HG02973 (cell line): ENCODE results near the gene SLC9A3.
A peak's percentile ranks its signal among the peaks of the same experiment; 100 is the strongest.

Experiments used
- ATAC-seq: cut with Tn5 transposase; IDR thresholded peaks from one replicate; pipeline ENCODE4 v1.9.1; 2021; ENCODE audit warnings: moderate library complexity; ENCODE audit not compliant: unreplicated experiment

Gene SLC9A3

GRCh38 chr5:448061-448765 is 76.0 kb downstream of the SLC9A3 start:
- ATAC-seq = no peak

- no peak for ATAC-seq
Observed at GRCh38 chr5:447501-447900, 76.7 kb downstream of the SLC9A3 start.

GRCh38 chr5:446883-447263 is 77.4 kb downstream of the SLC9A3 start:
- ATAC-seq = no peak

DNA sequence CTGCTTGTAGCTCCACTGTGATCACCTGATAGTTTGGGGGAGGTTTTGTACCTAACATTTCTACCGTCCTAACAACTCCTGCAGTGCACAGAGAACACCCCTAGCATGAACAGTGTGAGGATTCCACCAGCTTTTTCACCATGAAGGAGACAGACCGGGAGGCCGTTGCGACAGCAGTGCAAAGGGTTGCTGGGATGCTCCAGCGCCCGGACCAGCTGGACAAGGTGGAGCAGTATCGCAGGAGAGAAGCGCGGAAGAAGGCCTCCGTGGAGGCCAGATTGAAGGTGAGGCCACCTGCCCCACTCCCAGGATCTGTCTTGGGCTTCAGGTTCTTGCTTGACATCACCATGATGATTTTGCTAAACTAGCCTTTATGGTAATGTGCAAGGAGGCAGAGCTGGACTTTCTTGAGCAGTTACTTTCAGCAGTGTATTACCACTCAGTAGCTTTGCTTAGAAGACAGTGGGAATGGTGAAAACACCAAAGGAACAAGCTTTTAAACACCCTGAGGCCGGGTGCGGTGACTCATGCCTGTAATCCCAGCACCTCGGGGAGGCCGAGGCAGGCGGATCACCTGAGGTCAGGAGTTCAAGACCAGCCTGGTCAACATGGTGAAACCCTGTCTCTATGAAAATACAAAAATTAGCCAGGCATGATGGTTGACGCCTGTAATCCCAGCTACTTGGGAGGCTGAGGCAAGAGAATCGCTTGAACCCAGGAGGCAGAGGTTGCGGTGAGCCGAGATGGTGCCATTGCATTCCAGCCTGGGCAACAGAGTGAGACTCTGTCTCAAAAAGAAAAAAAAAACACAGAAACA is 78.0 kb downstream of the SLC9A3 start:
- ATAC-seq = no peak

GRCh38 chr5:445591-445990 is 78.7 kb downstream of the SLC9A3 start:
- no peak for ATAC-seq

- ATAC-seq = no peak
Observed at GRCh38 chr5:444226-444625, 80.0 kb downstream of the SLC9A3 start.

- ATAC-seq = peak; percentile 26
Observed at GRCh38 chr5:443239-444151, 80.8 kb downstream of the SLC9A3 start.

- peak; percentile 77 for ATAC-seq
Observed at GRCh38 chr5:442335-443238, 81.7 kb downstream of the SLC9A3 start, which contains the start of gene EXOC3. TSS of gene EXOC3 (plus strand) at chr5:443176. CDS start at chr5:446206, 3,030 bp downstream.

- no peak for ATAC-seq
Observed at GRCh38 chr5:441996-442334, 82.3 kb downstream of the SLC9A3 start.

- no peak for ATAC-seq
Observed at GRCh38 chr5:440401-441201, 83.6 kb downstream of the SLC9A3 start.

- no peak for ATAC-seq
Observed at GRCh38 chr5:439636-440035, 84.6 kb downstream of the SLC9A3 start.

DNA sequence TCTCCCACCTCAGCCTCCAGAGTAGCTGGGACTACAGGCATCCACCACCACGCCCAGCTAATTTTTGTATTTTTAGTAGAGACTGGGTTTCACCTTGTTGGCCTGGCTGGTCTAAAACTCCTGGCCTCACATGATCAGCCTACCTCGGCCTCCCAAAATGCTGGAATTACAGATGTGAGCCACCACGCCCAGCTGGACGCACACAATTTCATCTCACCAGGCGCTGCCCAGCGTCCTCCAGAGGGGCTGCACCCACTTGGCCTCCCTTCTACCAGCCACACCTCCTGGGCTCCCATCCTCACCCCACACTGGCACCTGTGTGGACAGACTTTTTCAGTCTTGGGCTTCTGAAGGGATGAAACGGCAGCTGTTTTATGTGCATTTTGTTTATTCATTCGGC is 85.1 kb downstream of the SLC9A3 start:
- ATAC-seq = no peak

- ATAC-seq = no peak
Observed at GRCh38 chr5:438481-438981, 85.7 kb downstream of the SLC9A3 start.

DNA sequence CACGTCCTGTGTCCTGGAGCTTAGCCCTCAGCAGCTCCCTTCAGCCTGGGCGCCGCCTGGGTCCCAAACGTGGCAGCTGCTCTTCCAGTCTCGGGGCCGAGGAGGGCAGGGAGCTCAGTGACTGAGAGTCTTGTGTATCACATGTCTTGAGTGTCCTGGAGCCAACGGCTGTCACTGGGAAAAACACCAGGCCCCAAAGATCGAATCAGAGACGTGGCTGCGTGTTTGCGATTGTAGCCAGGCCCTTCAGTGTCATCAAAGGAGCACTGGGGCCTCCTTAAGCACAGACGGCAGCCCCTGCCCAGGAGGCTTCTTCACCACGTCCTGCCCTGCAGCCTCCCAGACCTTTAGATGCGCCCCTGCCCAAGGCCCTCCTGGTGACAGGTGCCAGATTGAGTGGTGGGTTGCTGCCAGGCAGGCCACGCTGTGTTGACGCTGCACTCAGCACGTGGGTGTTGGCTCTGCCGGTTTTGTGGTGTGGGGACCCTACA is 86.9 kb downstream of the SLC9A3 start:
- no peak for ATAC-seq

DNA sequence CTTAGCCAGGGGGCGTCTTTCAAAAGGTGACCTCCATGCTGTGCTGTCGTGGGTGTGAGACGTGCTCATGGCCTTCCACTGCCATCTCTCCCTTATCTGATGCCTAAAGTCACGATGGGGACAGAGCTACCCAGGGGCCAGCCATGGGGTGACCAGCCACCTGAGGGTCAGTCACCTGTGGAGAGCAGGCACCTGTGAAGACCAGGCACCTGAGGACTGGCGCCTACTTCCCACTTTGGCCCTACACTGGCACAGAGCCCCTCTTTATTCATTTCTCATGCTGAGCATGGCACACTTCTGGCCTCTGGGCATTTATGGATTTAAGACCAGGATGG is 87.6 kb downstream of the SLC9A3 start:
- ATAC-seq = no peak

DNA sequence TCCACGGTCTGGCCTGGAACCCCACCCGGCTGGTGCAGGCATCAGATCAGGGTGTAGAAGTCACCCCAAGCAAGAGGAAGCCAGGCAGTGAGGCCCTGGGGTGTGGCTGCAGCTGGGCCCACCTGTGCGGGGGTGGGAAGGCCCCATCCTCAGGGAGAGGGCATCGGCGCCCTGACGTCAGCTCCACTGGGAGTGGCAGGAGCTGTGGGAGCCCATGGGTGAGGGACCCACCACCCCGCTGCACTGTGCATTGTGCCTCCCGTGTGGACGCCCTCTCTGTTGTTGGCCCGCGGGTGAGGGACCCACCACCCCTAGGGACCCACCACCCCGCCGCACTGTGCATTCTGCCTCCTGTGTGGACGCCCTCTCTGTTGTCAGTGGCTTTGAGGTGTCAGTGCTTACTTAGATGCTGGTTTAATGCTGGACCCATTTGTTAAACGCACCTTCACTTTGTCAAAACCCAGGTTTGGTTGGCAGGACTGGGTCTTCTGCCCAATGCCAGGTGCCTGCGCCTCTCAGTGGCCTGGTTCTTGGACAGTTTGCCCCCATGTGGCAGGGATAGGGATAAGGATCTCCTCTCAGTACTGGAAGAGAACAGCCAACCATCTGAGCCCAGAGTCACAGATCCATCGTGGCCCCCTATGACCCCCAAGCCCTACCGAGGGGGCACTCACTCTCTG is 88.1 kb downstream of the SLC9A3 start:
- ATAC-seq = no peak

GRCh38 chr5:435156-435790 is 89.0 kb downstream of the SLC9A3 start:
- ATAC-seq = no peak

DNA sequence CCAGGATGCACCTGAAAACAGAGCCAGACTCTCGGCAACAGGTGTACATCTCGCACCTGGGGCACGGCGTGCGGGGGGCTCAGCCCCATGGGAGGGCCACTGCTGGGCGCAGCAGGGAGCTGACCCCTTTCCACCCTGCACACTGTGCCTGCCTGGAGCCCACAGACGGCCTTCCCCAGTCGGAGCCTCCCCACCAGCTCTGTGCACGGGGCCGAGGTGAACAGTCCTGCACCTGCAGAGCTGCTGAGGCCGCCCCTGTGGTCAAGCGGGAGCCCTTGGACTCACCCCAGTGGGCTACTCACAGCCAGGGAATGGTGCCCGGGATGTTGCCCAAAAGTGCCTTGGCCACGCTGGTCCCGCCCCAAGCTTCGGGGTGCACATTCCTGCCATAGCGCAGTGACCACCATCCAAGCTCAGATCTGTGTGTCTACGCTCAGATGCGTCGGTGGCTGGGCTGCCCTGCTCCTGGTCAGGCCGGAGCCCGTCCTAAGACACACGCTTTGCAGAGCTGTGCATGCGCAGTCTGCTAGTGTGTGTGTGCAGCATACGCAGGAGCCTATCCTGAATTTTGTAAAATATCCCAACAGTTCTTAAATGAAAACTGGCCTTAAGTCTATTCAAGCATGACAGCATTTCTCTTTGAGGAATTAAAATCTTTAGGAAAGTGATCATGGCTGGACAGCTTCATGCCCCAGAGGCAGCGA is 89.7 kb downstream of the SLC9A3 start:
- no peak for ATAC-seq
